ENCODE measurements around the gene NUDCD3.

Gene NUDCD3

GRCh38 chr7:44517175-44517574, 26.7 kb upstream of the NUDCD3 start:
- no peaks in the 10 kb centered on the region for H3K79me2 ChIP-seq
- no peak overlapping the region for H2AFZ ChIP-seq
- H3K36me3 ChIP-seq (ENCODE audit: control insufficient read depth, insufficient read depth, low read length): no peaks in the 10 kb centered on the region
- TF ChIP-seq, protein P1, sequence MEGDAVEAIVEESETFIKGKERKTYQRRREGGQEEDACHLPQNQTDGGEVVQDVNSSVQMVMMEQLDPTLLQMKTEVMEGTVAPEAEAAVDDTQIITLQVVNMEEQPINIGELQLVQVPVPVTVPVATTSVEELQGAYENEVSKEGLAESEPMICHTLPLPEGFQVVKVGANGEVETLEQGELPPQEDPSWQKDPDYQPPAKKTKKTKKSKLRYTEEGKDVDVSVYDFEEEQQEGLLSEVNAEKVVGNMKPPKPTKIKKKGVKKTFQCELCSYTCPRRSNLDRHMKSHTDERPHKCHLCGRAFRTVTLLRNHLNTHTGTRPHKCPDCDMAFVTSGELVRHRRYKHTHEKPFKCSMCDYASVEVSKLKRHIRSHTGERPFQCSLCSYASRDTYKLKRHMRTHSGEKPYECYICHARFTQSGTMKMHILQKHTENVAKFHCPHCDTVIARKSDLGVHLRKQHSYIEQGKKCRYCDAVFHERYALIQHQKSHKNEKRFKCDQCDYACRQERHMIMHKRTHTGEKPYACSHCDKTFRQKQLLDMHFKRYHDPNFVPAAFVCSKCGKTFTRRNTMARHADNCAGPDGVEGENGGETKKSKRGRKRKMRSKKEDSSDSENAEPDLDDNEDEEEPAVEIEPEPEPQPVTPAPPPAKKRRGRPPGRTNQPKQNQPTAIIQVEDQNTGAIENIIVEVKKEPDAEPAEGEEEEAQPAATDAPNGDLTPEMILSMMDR (IDR thresholded peaks at IDR 0.05): no peak
- H3K27ac ChIP-seq: no peak overlapping the region
- no peak overlapping the region for H3K4me3 ChIP-seq (ENCODE audit: low read depth, low read length)
- H3K9me3 ChIP-seq (ENCODE audit: control insufficient read depth, low read length): no peaks in the 10 kb centered on the region
- H3K4me1 ChIP-seq: no peaks in the 10 kb centered on the region
- H3K27me3 ChIP-seq (ENCODE audit: control insufficient read depth, insufficient read depth, low read length): no peaks in the 10 kb centered on the region
- H3K9ac ChIP-seq: no peak overlapping the region
- H3K4me2 ChIP-seq (ENCODE audit: low read length): no peak overlapping the region

GRCh38 chr7:44515590-44516268, 25.3 kb upstream of the NUDCD3 start:
- TF ChIP-seq, protein P1 (IDR thresholded peaks at IDR 0.05): no peak

DNA sequence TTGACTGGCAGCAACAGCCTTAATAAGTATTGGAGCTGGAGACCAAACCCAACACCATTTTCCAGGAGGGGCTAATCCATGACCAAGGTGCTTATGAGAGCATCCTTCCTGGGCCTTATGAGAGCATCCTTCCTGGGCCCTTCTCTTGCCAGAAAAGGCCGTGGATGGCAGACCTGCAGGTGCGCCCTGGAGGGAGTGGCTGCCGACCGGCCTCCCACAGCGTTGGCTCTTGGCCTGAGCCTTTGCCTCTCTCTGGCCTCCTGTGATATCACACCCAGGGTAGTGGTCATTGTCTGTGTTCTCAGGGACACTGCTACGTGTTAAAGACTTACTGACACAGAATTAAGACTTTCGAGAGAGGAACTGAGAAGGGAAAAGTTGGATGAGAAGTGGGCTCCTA, 22.3 kb upstream of the NUDCD3 start:
- no peak overlapping the region for H3K4me2 ChIP-seq (ENCODE audit: low read length)
- H2AFZ ChIP-seq: no peak overlapping the region
- TF ChIP-seq, protein P1 (IDR thresholded peaks at IDR 0.05): no peak
- no peak overlapping the region for H3K4me3 ChIP-seq (ENCODE audit: low read depth, low read length)
- H3K4me1 ChIP-seq: no peaks in the 10 kb centered on the region
- H3K79me2 ChIP-seq: no peaks in the 10 kb centered on the region
- H3K36me3 ChIP-seq (ENCODE audit: control insufficient read depth, insufficient read depth, low read length): no peaks in the 10 kb centered on the region
- H3K27me3 ChIP-seq (ENCODE audit: control insufficient read depth, insufficient read depth, low read length): no peaks in the 10 kb centered on the region
- H3K27ac ChIP-seq: no peak overlapping the region
- no peaks in the 10 kb centered on the region for H3K9me3 ChIP-seq (ENCODE audit: control insufficient read depth, low read length)
- no peak overlapping the region for H3K9ac ChIP-seq

More at GRCh38 chr7:44515590-44516268, 25.3 kb upstream of the NUDCD3 start:
- Histone ChIP-seq H3K4me2 (ENCODE audit: low read length) (no peak overlapping the region), H3K9me3 (ENCODE audit: control insufficient read depth, low read length) (no peaks in the 10 kb centered on the region), H3K9ac (no peak overlapping the region), H3K27me3 (ENCODE audit: control insufficient read depth, insufficient read depth, low read length) (no peaks in the 10 kb centered on the region), H3K36me3 (ENCODE audit: control insufficient read depth, insufficient read depth, low read length) (no peaks in the 10 kb centered on the region), H3K4me3 (ENCODE audit: low read depth, low read length) (no peak overlapping the region), H3K4me1 (no peaks in the 10 kb centered on the region), H3K27ac (no peak overlapping the region), H3K79me2 (no peaks in the 10 kb centered on the region), H2AFZ (no peak overlapping the region)

DNA sequence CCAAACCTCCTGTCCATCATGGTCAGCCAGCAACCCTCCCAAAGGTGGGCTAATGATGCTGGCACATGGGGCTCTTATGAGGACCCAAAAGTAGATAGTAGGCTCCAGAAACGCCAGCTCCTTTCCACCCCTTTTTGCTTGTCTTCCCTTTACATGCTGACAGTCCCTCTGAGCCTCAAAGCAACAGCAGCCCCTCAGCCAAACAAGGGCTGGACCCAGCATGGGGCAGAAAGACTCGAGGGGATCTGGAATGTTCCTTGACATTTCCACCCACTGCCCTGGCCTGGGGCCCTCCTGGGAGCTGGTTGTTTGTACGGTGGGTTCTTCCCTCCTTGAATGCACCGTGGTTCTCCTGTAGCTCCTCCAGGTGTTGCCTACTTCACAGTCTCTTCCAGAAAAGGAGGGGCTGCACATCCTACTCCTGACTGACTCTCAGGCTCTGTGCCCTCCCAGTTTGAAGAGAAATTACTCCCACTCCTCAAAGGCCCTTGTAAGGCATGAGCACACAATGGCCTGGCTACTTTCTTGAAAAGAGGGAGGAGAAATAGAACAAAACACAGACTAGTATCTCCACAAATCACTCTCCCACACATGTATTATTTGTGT, 21.5 kb upstream of the NUDCD3 start:
- Histone ChIP-seq H2AFZ (no peak overlapping the region), H3K36me3 (ENCODE audit: control insufficient read depth, insufficient read depth, low read length) (no peaks in the 10 kb centered on the region), H3K9me3 (ENCODE audit: control insufficient read depth, low read length) (no peaks in the 10 kb centered on the region), H3K79me2 (no peaks in the 10 kb centered on the region), H3K4me2 (ENCODE audit: low read length) (no peak overlapping the region), H3K27ac (no peak overlapping the region), H3K27me3 (ENCODE audit: control insufficient read depth, insufficient read depth, low read length) (no peaks in the 10 kb centered on the region), H3K9ac (no peak overlapping the region), H3K4me1 (no peaks in the 10 kb centered on the region), H3K4me3 (ENCODE audit: low read depth, low read length) (no peak overlapping the region)
- TF ChIP-seq, protein P1 (IDR thresholded peaks at IDR 0.05): no peak

- Histone ChIP-seq H2AFZ (no peak overlapping the region), H3K36me3 (ENCODE audit: control insufficient read depth, insufficient read depth, low read length) (no peaks in the 10 kb centered on the region), H3K4me1 (no peaks in the 10 kb centered on the region), H3K9ac (no peak overlapping the region), H3K4me2 (ENCODE audit: low read length) (no peak overlapping the region), H3K27me3 (ENCODE audit: control insufficient read depth, insufficient read depth, low read length) (no peaks in the 10 kb centered on the region), H3K27ac (no peak overlapping the region), H3K4me3 (ENCODE audit: low read depth, low read length) (no peak overlapping the region), H3K79me2 (no peaks in the 10 kb centered on the region), H3K9me3 (ENCODE audit: control insufficient read depth, low read length) (no peaks in the 10 kb centered on the region)
- TF ChIP-seq, protein P1 (IDR thresholded peaks at IDR 0.05): no peak
Measured at GRCh38 chr7:44511236-44511635, 20.8 kb upstream of the NUDCD3 start.

All from parathyroid adenoma (tissue), 2 donors.